ENCODE results near the gene KRT85.

Gene KRT85

GRCh38 chr12:52366738-52367485 is at the start of gene KRT85:
Gene KRT85 (minus strand): TSS chr12:52367481. CDS start chr12:52367405, 76 bp downstream.
- TF ChIP-seq CTCF (IDR thresholded peaks at IDR 0.05), result no peak
- Mint-ChIP-seq H3K4me1 (peaks cover 16% of the 10 kb centered on the region), H3K27ac (no peak within 1 kb of the TSS), H3K4me3 (no peak within 1 kb of the TSS), H3K27me3 (ENCODE audit: low read depth, poor library complexity) (peaks cover 4% of the 10 kb centered on the region), H3K9me3 (no peaks in the 10 kb centered on the region), H3K36me3 (ENCODE audit: low read depth) (no peaks in the 10 kb centered on the region)
- no peak for DNase-seq

- no peaks in the 10 kb centered on the region for H3K9me3 Mint-ChIP-seq
Measured at GRCh38 chr12:52416795-52417194, 49.5 kb upstream of the KRT85 start.

GRCh38 chr12:52415870-52416750 is 48.8 kb upstream of the KRT85 start:
- Mint-ChIP-seq H3K36me3 (ENCODE audit: low read depth) (no peaks in the 10 kb centered on the region), H3K4me3 (no peak overlapping the region), H3K4me1 (peaks cover 22% of the 10 kb centered on the region), H3K27me3 (ENCODE audit: low read depth, poor library complexity) (no peaks in the 10 kb centered on the region), H3K27ac (no peak overlapping the region), H3K9me3 (peaks cover 1% of the 10 kb centered on the region)
- TF ChIP-seq CTCF (IDR thresholded peaks at IDR 0.05), result no peak
- DNase-seq, result no peak

More at GRCh38 chr12:52416795-52417194, 49.5 kb upstream of the KRT85 start:
- Mint-ChIP-seq H3K4me1 (peaks cover 22% of the 10 kb centered on the region), H3K36me3 (ENCODE audit: low read depth) (no peaks in the 10 kb centered on the region), H3K4me3 (no peak overlapping the region), H3K27ac (no peak overlapping the region), H3K27me3 (ENCODE audit: low read depth, poor library complexity) (no peaks in the 10 kb centered on the region)
- TF ChIP-seq CTCF (IDR thresholded peaks at IDR 0.05), result no peak
- no peak for DNase-seq

GRCh38 chr12:52414936-52415335 is 47.7 kb upstream of the KRT85 start:
- no peaks in the 10 kb centered on the region for H3K36me3 Mint-ChIP-seq (ENCODE audit: low read depth)
- peaks cover 22% of the 10 kb centered on the region for H3K4me1 Mint-ChIP-seq
- H3K9me3 Mint-ChIP-seq, result peaks cover 6% of the 10 kb centered on the region
- no peak for DNase-seq
- H3K27me3 Mint-ChIP-seq (ENCODE audit: low read depth, poor library complexity), result no peaks in the 10 kb centered on the region
- TF ChIP-seq CTCF (IDR thresholded peaks at IDR 0.05), result no peak
- H3K27ac Mint-ChIP-seq, result no peak overlapping the region
- no peak overlapping the region for H3K4me3 Mint-ChIP-seq

- Mint-ChIP-seq H3K9me3 (peaks cover 6% of the 10 kb centered on the region), H3K4me3 (no peak overlapping the region), H3K4me1 (peaks cover 22% of the 10 kb centered on the region), H3K27me3 (ENCODE audit: low read depth, poor library complexity) (no peaks in the 10 kb centered on the region), H3K27ac (no peak overlapping the region), H3K36me3 (ENCODE audit: low read depth) (no peaks in the 10 kb centered on the region)
- TF ChIP-seq CTCF (IDR thresholded peaks at IDR 0.05), result no peak
- no peak for DNase-seq
Measured at GRCh38 chr12:52413782-52414345, 46.6 kb upstream of the KRT85 start.
